SK-N-SH treated with all-trans-retinoic acid at 6 μM for 48 hours (cell line): Measurements from ENCODE around the gene HEYL.

Experiments used
- ARNTL ChIP-seq: fragments of 450-650 bp; formaldehyde crosslinking; IDR thresholded peaks from 2 replicates; pipeline ENCODE4 v1.5.0; 2020; ENCODE audit warnings: low read depth, mild to moderate bottlenecking, moderate library complexity, borderline replicate concordance
- CSDC2 ChIP-seq: fragments of 250-450 bp; sonication (Bioruptor Pico); IDR thresholded peaks from 2 replicates; pipeline ENCODE4 v1.5.0; 2020; ENCODE audit warnings: mild to moderate bottlenecking, moderate library complexity
- OSR1 ChIP-seq: fragments of 250-450 bp; sonication (Bioruptor Pico); IDR thresholded peaks from 2 replicates; pipeline ENCODE4 v1.8.0; 2022; ENCODE audit warnings: moderate library complexity, mild to moderate bottlenecking, inconsistent platforms
- PATZ1 ChIP-seq: fragments of 250-450 bp; sonication (Bioruptor Pico); IDR thresholded peaks from 2 replicates; pipeline ENCODE4 v1.8.0; 2020; ENCODE audit warnings: mild to moderate bottlenecking, moderate library complexity, borderline replicate concordance
- PPARA ChIP-seq: fragments of 250-450 bp; sonication (Bioruptor Pico); IDR thresholded peaks from 2 replicates; pipeline ENCODE4 v1.5.0; 2020; ENCODE audit warnings: mild to moderate bottlenecking, borderline replicate concordance
- SNAI2 ChIP-seq: fragments of 250-450 bp; sonication (Bioruptor Pico); IDR thresholded peaks from 2 replicates; pipeline ENCODE4 v1.5.0; 2020; ENCODE audit warnings: mild to moderate bottlenecking, moderate library complexity
- ZFP3 ChIP-seq: fragments of 250-450 bp; sonication (Bioruptor Pico); IDR thresholded peaks from 2 replicates; pipeline ENCODE4 v1.5.0; 2020; ENCODE audit warnings: mild to moderate bottlenecking, moderate library complexity

DNA sequence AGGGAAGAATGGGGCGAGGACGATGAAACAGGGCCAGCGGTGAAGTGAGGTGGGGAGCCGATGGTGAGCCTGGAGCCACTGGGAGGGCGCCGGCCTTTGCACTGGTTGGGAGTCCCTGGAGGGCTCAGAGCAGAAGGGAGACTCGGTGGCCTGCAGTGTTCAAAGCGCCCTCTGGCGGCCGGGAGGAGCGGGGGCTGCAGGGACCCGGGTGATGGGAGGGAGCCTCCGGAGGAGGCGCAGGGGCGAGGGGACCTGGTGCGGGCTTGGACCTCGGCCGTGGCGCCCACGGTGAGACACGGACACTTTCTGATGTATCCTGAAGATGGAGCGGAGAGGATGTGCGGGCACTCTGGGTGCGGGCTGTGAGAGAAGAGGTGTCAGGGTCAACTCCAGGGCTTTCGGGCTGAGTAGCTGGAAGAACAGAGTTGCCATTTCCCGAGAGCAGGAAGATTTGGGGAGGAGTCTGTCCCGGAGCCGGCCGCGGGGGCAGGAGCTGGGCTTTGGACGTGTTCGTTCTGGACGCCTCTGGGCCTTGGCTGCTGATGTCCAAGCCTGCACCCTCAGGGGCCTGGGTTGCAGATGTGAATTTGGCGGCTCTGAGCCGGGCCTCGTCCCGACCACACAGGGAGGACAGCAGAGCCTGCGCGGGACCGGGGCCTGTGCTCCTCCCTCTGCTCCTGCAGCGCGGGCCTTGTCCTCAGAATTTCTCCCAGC, 29.7 kb downstream of the HEYL start:
- TF ChIP-seq PATZ1 (CRISPR knock-in tag) (no peak), ARNTL (no peak), SNAI2 (CRISPR knock-in tag) (no peak), OSR1 (CRISPR knock-in tag) (no peak), CSDC2 (CRISPR knock-in tag) (no peak), PPARA (CRISPR knock-in tag) (no peak), ZFP3 (no peak)
